ENCODE results near the gene CPED1. TPM values are rescaled to one million over a fixed set of nuclear protein-coding genes. Genes with fewer than 3 reads are reported as not detected.
A peak's percentile ranks its signal among the peaks of the same experiment; 100 is the strongest.
"Not testable (repeated sequence)": the region's sequence is repeated elsewhere in the genome, so short reads cannot be mapped to it uniquely, and the experiment has no call there.

Gene CPED1
- total RNA-seq, 1 experiment from 2014 or later = 15.8 TPM

DNA sequence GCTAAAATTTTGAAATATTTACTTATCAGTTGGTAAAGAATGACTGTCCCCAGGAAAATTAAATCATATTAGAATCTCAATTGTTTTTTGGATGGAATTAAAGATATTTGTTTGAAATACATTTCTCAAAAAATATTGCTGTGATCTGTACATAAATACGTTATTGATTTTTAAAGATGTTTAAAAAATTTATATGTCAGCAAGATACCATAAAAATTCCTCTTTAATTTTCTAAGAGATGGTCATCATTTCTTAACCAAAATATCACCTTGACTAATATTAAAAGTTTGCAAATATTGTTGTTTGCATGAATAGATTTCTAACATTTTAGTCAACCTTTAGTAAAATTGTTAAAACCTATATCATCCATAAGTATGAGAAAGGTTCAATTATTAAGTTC lies 192.8 kb downstream of the CPED1 start:
- no peak for DNase-seq (ENCODE audit: low read depth)

- no peak for DNase-seq (ENCODE audit: low read depth)
Observed at GRCh38 chr7:121182281-121182680, 193.8 kb downstream of the CPED1 start.

DNA sequence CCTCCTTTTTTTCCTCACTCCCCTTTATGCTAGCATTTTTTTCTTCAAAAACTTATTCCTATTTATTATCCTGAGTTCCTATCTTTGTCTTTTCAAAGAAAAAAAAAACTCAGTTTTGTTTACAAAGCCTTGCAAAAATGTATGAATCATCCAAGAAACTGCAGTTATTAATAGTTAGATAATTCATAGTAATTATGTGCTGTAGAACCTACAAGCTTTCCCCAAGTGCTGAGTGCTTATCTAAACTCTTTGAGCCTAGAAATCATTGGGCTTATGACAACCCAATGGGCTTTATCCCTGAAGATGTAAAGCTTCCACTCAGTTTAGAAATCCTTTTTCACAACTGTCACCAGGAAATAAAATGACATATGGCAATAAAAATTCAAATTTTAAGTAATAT lies 194.4 kb downstream of the CPED1 start:
- DNase-seq (ENCODE audit: low read depth) = no peak

GRCh38 chr7:121183883-121184282 lies 195.4 kb downstream of the CPED1 start:
- DNase-seq (ENCODE audit: low read depth) = not testable (repeated sequence)

DNA sequence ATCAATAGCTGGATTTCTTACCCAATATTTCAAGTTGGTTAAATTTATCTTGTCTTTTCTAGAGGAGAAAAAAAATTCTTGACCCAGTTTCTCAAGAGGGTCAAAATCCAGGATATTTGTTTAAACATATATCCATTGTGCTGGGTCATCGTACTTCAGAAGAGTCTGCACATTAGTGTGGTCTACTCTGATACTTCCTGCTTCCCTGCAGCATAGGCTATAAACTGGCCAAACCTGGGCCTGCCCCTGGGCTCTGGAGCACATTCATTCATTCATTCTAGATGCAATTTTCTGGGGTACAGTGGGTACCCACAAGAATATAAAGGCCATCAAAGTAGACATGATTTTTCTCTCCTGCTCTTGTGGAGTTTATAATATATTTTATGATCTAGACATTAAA lies 198.2 kb downstream of the CPED1 start:
- DNase-seq (ENCODE audit: low read depth) = no peak

GRCh38 chr7:121187222-121187621 lies 198.7 kb downstream of the CPED1 start:
- DNase-seq (ENCODE audit: low read depth) = no peak

DNA sequence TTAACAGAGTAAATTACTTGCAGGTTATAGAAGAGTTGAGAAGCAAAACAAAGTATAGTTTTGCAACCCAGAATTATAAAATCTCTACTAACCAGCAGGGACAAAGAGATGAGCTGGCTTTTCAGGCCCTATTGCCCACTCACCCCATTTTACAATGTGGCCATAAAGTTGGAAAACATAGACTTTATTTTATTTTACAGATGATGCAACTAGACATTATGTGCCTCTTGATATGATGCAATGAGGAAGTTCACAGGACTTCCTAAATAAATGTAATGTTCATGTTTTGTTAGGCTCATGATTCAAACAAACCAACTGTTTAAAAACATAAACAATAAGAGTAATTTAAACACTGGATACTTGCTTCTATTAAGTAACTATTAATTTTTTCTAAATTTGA lies 199.2 kb downstream of the CPED1 start:
- no peak for DNase-seq (ENCODE audit: low read depth)

DNA sequence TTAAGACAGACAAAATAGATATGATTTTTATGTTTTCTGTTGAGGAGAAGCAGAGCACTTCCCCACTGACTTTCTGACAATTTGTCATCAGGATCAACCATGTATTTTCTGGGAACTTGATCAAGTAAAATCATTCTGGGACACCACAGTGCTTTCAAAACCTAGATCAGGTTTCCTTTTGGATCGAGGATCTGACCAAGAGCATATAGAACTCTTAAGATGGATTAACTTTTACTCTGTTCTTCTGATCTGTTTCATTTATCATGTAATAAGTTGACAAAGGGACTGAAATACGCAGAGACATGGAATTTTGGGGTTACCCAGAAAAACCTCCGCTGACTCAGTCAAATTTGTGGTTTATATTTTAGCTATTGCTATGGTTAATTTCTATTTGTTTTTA lies 204.3 kb downstream of the CPED1 start:
- DNase-seq (ENCODE audit: low read depth) = peak; percentile 25

DNA sequence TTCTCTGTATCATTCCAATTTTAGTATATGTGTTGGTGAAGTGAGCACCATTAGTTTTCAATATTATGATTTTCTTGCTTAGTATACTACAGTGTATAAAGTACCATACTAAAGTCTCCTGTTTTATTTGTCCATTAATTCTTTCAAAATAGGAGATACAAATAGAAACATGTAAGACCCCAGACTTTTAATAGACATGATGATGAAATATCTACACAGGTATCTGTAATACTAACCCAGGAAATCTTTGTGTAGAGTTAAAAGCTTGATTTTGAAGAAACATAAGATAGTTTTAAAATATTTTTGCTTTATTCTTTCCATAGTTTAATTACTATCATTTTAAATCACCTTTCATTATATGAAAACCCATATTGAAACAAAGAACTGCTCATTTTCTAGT lies 206.5 kb downstream of the CPED1 start:
- no peak for DNase-seq (ENCODE audit: low read depth)

- DNase-seq (ENCODE audit: low read depth) = peak; percentile 76
Observed at GRCh38 chr7:121195874-121196273, 207.4 kb downstream of the CPED1 start.

- no peak for DNase-seq (ENCODE audit: low read depth)
Observed at GRCh38 chr7:121196286-121196685, 207.8 kb downstream of the CPED1 start.

GRCh38 chr7:121197455-121197854 lies 208.9 kb downstream of the CPED1 start:
- no peak for DNase-seq (ENCODE audit: low read depth)

- DNase-seq (ENCODE audit: low read depth) = no peak
Observed at GRCh38 chr7:121198502-121198901, 210.0 kb downstream of the CPED1 start.

DNA sequence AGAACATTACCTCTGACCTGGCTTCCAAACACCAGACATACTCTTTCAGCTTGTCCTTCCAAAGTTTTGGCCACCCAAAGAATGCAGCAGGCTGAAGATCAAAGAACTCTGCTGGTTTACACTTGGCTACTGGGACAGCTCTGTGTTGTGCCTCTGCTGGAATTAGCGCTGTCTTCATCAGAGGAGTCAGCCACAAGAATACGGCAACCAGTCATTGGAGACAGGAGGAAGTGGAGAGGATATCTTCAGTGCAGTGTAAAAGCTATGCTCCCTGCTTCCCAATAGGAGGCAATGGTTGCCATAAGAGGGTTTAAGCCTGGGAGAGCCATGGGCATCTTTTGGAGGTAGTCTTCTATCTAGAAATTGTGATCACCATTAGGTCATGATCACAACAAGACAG lies 213.6 kb downstream of the CPED1 start:
- DNase-seq (ENCODE audit: low read depth) = peak; percentile 7

GRCh38 chr7:121202834-121203233 lies 214.3 kb downstream of the CPED1 start:
- DNase-seq (ENCODE audit: low read depth) = peak; percentile 32

DNA sequence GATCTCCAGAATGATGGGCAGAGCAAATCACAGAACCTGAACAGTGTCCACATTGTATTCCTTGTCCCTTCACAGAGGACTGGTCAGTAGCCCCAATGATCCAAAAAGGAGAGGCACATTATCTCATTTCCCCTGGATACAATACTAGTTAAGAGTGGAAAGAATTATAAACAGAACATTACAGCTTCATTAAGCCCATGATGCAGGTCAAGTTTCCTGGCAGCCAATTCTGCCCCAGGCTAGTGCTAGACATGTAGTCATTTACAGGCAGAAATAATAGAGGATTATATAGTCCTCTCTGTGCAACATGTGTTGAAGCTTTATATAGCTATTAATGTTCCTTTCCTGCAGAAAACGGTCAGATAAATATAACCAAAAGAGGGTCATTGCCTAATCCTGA lies 216.0 kb downstream of the CPED1 start:
- DNase-seq (ENCODE audit: low read depth) = peak; percentile 89

GRCh38 chr7:121205777-121206176 lies 217.3 kb downstream of the CPED1 start:
- no peak for DNase-seq (ENCODE audit: low read depth)

- no peak for DNase-seq (ENCODE audit: low read depth)
Observed at GRCh38 chr7:121211253-121211652, 222.7 kb downstream of the CPED1 start.

GRCh38 chr7:121212036-121212435 lies 223.5 kb downstream of the CPED1 start:
- DNase-seq (ENCODE audit: low read depth) = no peak

DNA sequence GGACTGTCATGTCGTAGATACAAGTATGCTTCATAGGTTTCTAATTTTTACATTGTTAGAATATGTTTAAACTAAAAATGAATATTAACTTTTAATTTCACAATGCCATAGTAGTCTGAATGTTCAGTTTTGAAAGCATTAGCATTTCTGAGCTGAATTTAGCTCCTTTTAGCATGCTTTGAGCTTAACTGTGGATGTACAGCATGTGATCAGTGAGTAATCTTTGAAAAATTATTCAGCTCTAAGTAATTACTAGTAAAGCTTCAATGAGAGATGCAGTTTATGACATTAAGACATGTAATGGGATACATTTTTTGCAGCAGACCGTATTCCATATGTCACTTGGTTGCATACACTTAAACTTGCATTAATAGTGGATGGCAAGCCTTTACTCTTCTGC lies 226.1 kb downstream of the CPED1 start:
- DNase-seq (ENCODE audit: low read depth) = no peak

DNA sequence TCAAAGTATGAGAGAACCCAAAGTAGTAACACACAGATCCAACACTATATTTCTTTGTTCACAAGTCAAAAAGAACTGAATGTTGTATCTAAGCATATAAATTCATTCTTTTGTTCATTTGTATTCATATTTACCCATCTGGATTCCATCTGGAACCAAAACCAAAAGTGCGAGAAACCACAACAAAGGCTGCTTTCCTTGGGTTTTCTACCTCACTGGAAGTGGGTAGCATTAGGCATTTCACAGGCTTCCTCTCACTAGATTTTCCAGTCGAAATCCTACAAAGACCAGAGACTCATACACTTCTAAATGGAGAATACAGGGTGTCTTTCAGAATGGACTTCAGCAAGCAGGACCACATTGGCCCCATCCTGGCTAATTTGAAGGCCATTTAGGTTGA lies 230.5 kb downstream of the CPED1 start:
- DNase-seq (ENCODE audit: low read depth) = peak; percentile 18

- not testable (repeated sequence) for DNase-seq (ENCODE audit: low read depth)
Observed at GRCh38 chr7:121221108-121221507, 232.6 kb downstream of the CPED1 start.

DNA sequence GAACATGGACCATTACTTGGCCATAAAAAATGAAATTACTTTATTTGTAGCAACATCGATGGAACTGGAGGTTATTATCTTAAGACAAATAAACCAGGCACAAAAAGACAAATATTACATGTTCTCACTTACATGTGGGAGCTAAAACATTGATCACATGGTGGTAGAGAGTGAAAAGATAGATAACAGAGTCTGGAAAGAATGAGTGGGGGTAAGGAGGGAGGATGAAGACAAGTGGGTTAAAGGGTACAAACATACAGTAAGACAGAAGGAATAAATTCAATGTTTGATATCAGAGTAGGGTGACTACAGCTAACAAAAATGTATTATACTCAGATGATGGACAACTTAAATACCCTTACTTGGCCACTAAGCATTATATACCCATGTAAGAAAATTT lies 240.3 kb downstream of the CPED1 start:
- no peak for DNase-seq (ENCODE audit: low read depth)

DNA sequence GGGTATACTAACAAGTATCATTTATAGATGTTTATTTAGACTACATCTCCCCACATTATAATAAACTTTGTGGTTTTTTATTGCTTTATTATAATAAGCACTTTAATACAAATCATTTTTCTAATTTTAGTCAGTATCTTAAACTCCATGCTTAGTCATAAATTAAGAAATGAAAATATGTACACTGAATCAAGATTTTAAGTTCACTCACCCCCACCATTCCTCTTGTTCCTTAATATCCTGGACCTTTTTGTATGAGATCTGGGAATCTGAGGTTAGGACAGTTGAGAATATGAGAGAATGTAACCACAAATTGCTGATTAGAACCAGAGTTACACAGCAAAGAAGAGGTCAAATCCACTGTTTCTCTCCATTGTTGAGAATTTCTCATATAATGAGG lies 246.7 kb downstream of the CPED1 start:
- DNase-seq (ENCODE audit: low read depth) = peak; percentile 45

DNA sequence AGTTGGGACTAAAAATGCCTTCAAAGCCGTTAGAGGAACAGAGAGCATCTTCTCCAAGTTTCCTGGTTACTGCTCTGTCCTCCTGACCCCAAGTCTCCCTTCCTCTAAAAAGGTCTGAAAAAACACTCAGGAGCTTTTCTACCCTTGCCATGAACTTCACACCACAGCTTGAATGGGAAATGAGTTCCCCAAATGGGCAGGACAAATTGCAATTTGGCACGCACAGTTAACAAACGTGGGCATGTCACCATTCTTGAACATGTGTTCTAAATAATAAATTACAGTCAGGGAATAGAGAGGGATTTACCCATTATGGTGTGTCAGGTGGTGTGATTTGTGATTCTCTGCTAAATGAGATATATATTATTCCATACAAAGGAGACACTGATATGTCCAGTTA lies 249.1 kb downstream of the CPED1 start:
- no peak for DNase-seq (ENCODE audit: low read depth)

Data from M059J (cell line).